Right lobe of liver (tissue), 6 donors: ENCODE data around the gene PDZD4. TPM values are rescaled to one million over a fixed set of nuclear protein-coding genes. Genes with fewer than 3 reads are reported as not detected.

Experiments used
- ATAC-seq, 4 donors: fragments of 200-7000 bp; cut with Tn5 transposase; one replicate each; pipeline ENCODE4 v1.9.1; 2020; ENCODE audit warnings: mild to moderate bottlenecking in 4 of 4, moderate library complexity in 4 of 4
- DNase-seq, 3 donors: peaks; one replicate each; pipeline ENCODE4 v3.0.0-alpha.2; 2020
- H3K27ac ChIP-seq, 3 donors: fragments of 200-600 bp; one replicate each; pipeline ENCODE4 v1.8.0; 2022
- H3K27me3 ChIP-seq, 2 donors: fragments of 200-600 bp; one replicate each; pipeline ENCODE4 v1.8.0; 2022
- H3K36me3 ChIP-seq, 4 donors: fragments of 200-600 bp; sonication (generic) in 1 of 4; one replicate each; pipeline versions ENCODE4 v1.5.1 to v1.8.0; 2017 to 2022; ENCODE audit warnings: control low read depth in 1 of 4
- H3K4me1 ChIP-seq, 4 donors: fragments of 200-600 bp; sonication (generic) in 1 of 4; one replicate each; pipeline versions ENCODE4 v1.5.1 to v1.8.0; 2017 to 2022; ENCODE audit warnings: control low read depth in 1 of 4
- H3K4me3 ChIP-seq, 3 donors: fragments of 200-600 bp; one replicate each; pipeline ENCODE4 v1.8.0; 2022
- H3K9me3 ChIP-seq, 4 donors: fragments of 200-600 bp; sonication (generic) in 1 of 4; one replicate each; pipeline versions ENCODE4 v1.5.1 to v1.8.0; 2017 to 2022; ENCODE audit warnings: control low read depth in 1 of 4
- POLR2A ChIP-seq: fragments of 450-650 bp; IDR thresholded peaks from one replicate; pipeline ENCODE4 v1.6.1; 2017; ENCODE audit warnings: antibody characterized with exemption, mild to moderate bottlenecking
- WGBS: methylation state at CpG from one replicate; pipeline ENCODE4 v1.1.6; 2018; ENCODE audit warnings: low coverage, low lambda C conversion rate; ENCODE audit not compliant: insufficient coverage; ENCODE audit errors: missing lambda C conversion rate; 5-methylcytosine and 5-hydroxymethylcytosine counted together
- intact Hi-C, 2 donors: fragments of 100-400 bp; cut with DNase I; formaldehyde crosslinking; loops; one replicate each; pipeline versions ENCODE4 v1.11.2 to v1.14.1; 2022
- total RNA-seq, 6 experiments: library from RNA; depleted of rRNA in 2 of 6; stranded (reverse); fragments of >200 nt in 2 of 6; fragmentation: NEBNext Ultra II Directional in 3 of 6; extraction: Animal tissue kit (Norgen Biotek cat#: 25700) in 3 of 6; gene quantifications; one replicate each; pipeline versions ENCODE4 v1.1.0 to v1.2.4, GENCODE V29; 2016 to 2023
- TF ChIP-seq, protein P1 (sequence below), 4 donors: fragments of 200-600 bp in 3 of 4; fragments of 450-650 bp in 1 of 4; IDR thresholded peaks; one replicate each; pipeline versions ENCODE4 v1.5.1 to v1.8.0; 2016 to 2022; ENCODE audit warnings: antibody characterized with exemption in 4 of 4, mild to moderate bottlenecking in 2 of 4
- donor health status: DM: no; HTN: yes; CAD: no.
- donor health status: DM: no; HTN: no; CAD: no.
- donor health status: DM: no; HTN: no; CAD: no.
- donor health status: DM: no; HTN: yes; CAD: no.
- donor health status: DM: no; HTN: yes; CAD: no.

Gene PDZD4
- total RNA-seq, 6 experiments from 2014 or later: 0.61 to 2.3 (median 1.5) TPM

DNA sequence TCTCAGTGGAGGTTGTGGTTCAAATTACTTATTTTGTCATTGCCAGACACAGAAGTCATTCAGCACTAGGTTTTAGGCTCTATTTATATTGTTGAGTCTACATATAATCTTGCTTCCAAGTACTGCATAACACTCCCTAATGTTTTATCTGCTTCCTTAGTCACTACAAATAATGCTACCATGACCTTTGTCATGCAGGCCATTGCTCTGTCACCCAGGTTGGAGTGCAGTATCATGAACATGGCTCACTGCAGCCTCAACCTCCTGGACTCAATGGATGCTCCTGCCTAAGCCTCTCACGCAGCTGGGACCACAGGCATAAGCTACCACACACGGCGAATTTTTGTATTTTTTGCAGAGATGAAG lies 23.5 kb upstream of the PDZD4 start:
- no peak for TF ChIP-seq POLR2A
- TF ChIP-seq, protein P1, sequence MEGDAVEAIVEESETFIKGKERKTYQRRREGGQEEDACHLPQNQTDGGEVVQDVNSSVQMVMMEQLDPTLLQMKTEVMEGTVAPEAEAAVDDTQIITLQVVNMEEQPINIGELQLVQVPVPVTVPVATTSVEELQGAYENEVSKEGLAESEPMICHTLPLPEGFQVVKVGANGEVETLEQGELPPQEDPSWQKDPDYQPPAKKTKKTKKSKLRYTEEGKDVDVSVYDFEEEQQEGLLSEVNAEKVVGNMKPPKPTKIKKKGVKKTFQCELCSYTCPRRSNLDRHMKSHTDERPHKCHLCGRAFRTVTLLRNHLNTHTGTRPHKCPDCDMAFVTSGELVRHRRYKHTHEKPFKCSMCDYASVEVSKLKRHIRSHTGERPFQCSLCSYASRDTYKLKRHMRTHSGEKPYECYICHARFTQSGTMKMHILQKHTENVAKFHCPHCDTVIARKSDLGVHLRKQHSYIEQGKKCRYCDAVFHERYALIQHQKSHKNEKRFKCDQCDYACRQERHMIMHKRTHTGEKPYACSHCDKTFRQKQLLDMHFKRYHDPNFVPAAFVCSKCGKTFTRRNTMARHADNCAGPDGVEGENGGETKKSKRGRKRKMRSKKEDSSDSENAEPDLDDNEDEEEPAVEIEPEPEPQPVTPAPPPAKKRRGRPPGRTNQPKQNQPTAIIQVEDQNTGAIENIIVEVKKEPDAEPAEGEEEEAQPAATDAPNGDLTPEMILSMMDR (IDR thresholded peaks at IDR 0.05): no peak
- no peak for ATAC-seq
- no peak overlapping the region for H3K27ac ChIP-seq
- intact Hi-C loops: no loop called here
- no peaks in the 10 kb centered on the region for H3K27me3 ChIP-seq
- H3K4me1 ChIP-seq: no peaks in the 10 kb centered on the region
- H3K4me3 ChIP-seq: no peak overlapping the region
- no peaks in the 10 kb centered on the region for H3K9me3 ChIP-seq
- no peak for DNase-seq
- WGBS: 45% methylated on average over 3 of the region's 3 CpGs
- no peaks in the 10 kb centered on the region for H3K36me3 ChIP-seq

DNA sequence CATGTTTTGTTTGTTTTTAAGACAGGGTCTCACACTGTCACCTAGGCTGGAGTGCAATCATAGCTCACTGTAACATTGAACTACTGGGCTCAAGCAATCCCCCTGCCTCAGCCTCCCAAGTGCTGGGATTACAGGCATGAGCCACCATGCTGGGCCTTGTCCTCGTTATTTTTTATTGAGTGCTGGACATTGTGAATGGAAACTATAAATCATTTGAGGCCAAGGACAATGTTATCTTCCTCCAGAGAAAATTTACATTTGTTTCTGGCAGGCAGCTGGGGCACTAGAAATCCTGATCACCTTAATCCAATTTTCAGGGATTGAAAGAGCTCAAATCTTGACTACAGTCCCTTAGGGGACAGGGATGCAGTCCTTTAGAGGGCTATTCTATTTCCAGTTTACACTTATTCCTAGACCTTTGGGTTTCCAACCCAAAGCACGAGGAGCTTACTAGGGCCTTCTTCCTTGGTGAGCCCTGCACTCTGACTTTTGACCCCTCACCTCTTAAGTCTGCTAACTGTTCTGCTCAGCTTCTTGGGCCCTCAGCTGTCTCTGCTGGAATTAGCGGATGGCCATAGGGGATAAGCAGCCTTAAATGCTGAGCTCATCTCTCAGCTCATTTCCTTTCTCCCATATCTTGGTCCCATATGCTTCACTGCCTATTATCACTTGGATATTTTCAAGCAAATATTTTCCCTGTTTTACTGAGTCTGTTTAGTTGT lies 23.0 kb upstream of the PDZD4 start:
- no peaks in the 10 kb centered on the region for H3K9me3 ChIP-seq
- TF ChIP-seq, protein P1 (IDR thresholded peaks at IDR 0.05): no peak
- TF ChIP-seq POLR2A: no peak
- DNase-seq: no peak
- no peaks in the 10 kb centered on the region for H3K4me1 ChIP-seq
- no peak for ATAC-seq
- no peaks in the 10 kb centered on the region for H3K27me3 ChIP-seq
- no peak overlapping the region for H3K4me3 ChIP-seq
- no peak overlapping the region for H3K27ac ChIP-seq
- H3K36me3 ChIP-seq: no peaks in the 10 kb centered on the region
- WGBS: 40% methylated on average over 2 of the region's 3 CpGs
- intact Hi-C loops: no loop called here

DNA sequence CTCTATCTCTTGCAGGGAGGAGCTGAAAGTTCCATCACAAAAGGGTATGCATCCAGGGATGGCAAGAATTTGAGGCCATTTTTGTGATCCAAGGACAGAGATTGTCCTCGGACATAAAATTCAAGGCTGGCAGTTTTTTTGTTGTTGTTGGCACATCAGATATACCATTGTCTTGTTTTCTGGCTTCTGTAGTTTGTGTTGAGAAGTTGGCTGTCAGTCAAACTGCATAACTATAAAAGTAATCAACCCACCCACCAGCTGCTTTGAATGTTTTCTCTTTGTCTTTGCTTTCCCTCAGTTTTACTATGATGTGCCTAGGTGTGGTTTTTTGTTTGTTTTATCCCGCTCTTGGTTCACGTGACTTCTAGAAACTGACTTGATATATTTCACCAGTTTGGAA lies 21.6 kb upstream of the PDZD4 start:
- WGBS: 63% methylated on average over 3 of the region's 3 CpGs
- Histone ChIP-seq H3K9me3 (no peaks in the 10 kb centered on the region), H3K36me3 (no peaks in the 10 kb centered on the region), H3K4me3 (no peak overlapping the region), H3K4me1 (no peaks in the 10 kb centered on the region), H3K27ac (no peak overlapping the region), H3K27me3 (no peaks in the 10 kb centered on the region)
- ATAC-seq (no peak), DNase-seq (no peak)
- intact Hi-C loops: no loop called here
- TF ChIP-seq, protein P1 (IDR thresholded peaks at IDR 0.05): no peak
- no peak for TF ChIP-seq POLR2A

DNA sequence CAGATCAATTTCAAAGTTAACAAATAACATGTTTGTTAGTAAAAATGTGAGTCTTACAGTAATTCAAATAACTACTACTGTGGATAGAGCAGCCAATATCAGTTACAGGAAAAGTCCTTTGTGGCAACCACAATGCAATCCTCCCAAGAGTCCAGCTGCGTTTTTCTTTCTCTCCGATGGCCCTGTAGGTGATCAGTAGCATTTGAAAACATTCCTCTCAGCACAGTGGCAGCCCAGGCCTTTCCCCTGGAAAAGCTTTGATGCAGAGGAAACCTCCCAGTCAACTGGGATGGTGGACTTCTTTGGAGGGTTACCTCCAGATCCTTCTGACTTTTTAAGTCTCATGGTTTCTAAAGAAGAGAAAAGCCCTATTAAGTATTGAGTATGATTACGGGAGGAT lies 18.0 kb upstream of the PDZD4 start:
- H3K27ac ChIP-seq: no peak overlapping the region
- no peaks in the 10 kb centered on the region for H3K4me1 ChIP-seq
- ATAC-seq: no peak
- H3K4me3 ChIP-seq: no peak overlapping the region
- intact Hi-C loops: no loop called here
- H3K36me3 ChIP-seq: no peaks in the 10 kb centered on the region
- peaks cover 0 to 2% of the 10 kb centered on the region in 2 donors for H3K27me3 ChIP-seq
- WGBS: 36% methylated on average over 3 of the region's 3 CpGs
- TF ChIP-seq, protein P1 (IDR thresholded peaks at IDR 0.05): no peak
- no peak for TF ChIP-seq POLR2A
- H3K9me3 ChIP-seq: no peaks in the 10 kb centered on the region
- no peak for DNase-seq

DNA sequence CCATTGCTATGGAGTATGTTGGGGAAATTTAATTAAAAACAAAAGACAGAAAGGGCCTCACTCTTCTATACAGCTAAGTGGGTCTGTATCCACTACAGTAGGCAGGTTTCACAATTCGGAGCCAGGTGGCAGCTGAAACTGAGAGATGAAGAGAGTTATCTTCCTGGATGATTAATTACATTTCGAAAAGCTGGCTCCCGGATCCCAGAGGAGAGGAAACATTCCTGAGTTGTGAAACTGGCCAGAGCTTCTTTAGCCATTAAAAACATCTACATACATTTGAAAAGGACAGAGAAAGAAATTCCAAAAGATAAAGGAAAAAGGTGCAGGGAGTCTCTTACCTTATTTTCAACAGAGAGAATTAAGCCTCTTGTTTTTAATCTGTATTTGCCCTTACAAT lies 15.5 kb upstream of the PDZD4 start:
- no peak overlapping the region for H3K4me3 ChIP-seq
- H3K27ac ChIP-seq: no peak overlapping the region
- no peaks in the 10 kb centered on the region for H3K36me3 ChIP-seq
- intact Hi-C loops: no loop called here
- ATAC-seq (no peak), DNase-seq (no peak)
- WGBS: 21% methylated on average over 3 of the region's 3 CpGs
- TF ChIP-seq POLR2A: no peak
- TF ChIP-seq, protein P1 (IDR thresholded peaks at IDR 0.05): no peak
- H3K9me3 ChIP-seq: no peaks in the 10 kb centered on the region
- peaks cover 0 to 5% of the 10 kb centered on the region in 2 donors for H3K27me3 ChIP-seq
- no peaks in the 10 kb centered on the region for H3K4me1 ChIP-seq
